G401 (cell line): Measurements from ENCODE around the gene CPSF2. TPM values are rescaled to one million over a fixed set of nuclear protein-coding genes. Genes with fewer than 3 reads are reported as not detected.

Experiments used
- DNase-seq: peaks from one replicate; pipeline ENCODE4 v3.0.0-alpha.2; 2015; ENCODE audit warnings: low spot score
- in situ Hi-C: cut with HindIII; loops from 2 replicates; pipeline ENCODE4 v1.10.0; 2016; ENCODE audit warnings: low sequenced_read_pairs, mixed read lengths
- total RNA-seq: library from RNA; depleted of rRNA; stranded (reverse); fragments of >200 nt; shearing (Covaris generic); gene quantifications from 2 replicates; pipeline ENCODE4 v1.2.3, GENCODE V29; 2014; rRNA removed

Gene CPSF2
- 69.4 and 75.7 TPM in 2 replicates for total RNA-seq

- peak; percentile 85 for DNase-seq
- in situ Hi-C loops = no loop called here
Observed at GRCh38 chr14:92121670-92122350, at the start of gene CPSF2, which contains the start of gene NDUFB1. Gene CPSF2, plus strand, starts transcription at chr14:92121969. Its CDS starts 9,016 bp downstream, at chr14:92130985. Gene NDUFB1, minus strand, starts transcription at chr14:92121706. Its CDS starts 4,069 bp downstream, at chr14:92117637.

DNA sequence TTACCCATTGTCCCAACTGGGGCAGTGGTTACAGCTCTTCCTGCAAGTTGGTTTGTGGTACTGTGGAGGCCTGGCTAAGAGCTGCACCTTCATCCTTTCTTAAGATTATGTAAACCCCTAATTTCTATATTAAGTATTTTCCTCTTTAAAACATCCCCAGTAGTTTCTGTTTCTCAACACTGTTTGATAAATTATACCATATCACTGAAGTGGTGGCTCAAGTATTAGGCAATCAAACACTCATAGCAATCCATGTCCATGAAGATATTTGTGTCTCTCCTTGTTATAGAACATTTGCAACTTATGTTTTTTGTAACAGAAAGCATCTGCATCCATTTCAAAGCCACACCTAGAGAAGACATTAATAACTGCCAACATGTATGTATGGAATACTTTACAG lies 47.2 kb upstream of the CPSF2 start:
- in situ Hi-C loops = no loop called here
- DNase-seq = no peak

DNA sequence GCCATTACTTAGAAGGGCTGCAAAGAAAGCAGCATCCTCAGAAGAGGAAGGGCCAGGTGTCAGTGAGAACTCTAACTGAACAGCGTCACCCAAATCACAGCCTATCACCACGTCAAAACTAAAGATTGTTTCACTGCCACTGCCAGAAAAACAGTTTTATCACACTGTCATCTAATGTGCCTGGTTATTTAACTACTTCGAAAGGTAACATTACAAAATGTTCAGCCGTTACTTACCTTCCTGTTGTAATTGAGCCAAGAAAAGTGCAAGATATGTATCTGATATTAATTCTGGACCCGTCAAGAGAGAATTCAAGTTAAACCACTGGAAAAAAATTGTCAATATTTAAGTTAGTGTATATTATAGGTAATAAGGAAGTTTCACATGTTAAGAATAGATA lies 33.3 kb upstream of the CPSF2 start:
- in situ Hi-C loops = no loop called here
- DNase-seq = no peak

GRCh38 chr14:92093320-92093719 lies 28.4 kb upstream of the CPSF2 start:
- in situ Hi-C loops = no loop called here
- peak; percentile 14 for DNase-seq

DNA sequence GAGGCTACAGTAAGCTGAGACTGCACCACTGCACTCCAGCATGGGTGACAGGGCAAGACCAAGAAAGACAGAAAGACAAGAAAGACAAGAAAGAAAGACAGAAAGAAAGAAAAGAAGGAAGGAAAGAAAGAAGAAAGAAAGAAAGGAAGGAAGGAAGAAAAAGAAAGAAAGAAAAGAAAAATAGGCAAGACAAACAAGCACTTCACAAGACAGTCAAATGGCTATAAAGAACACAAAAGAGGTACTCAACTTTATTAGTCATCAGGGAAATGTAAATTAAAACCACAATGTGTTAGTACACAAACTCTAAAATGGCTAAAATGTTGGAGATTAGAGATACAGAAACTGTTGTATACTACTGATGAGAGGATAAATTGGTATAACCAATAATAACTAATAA lies 22.0 kb upstream of the CPSF2 start:
- in situ Hi-C loops = no loop called here
- DNase-seq = no peak

- no peak for DNase-seq
- in situ Hi-C loops = no loop called here
Observed at GRCh38 chr14:92103363-92103989, 18.3 kb upstream of the CPSF2 start.

- DNase-seq = no peak
- in situ Hi-C loops = no loop called here
Observed at GRCh38 chr14:92105073-92105892, 16.5 kb upstream of the CPSF2 start.

- in situ Hi-C loops = no loop called here
- no peak for DNase-seq
Observed at GRCh38 chr14:92105893-92106142, 16.0 kb upstream of the CPSF2 start.

DNA sequence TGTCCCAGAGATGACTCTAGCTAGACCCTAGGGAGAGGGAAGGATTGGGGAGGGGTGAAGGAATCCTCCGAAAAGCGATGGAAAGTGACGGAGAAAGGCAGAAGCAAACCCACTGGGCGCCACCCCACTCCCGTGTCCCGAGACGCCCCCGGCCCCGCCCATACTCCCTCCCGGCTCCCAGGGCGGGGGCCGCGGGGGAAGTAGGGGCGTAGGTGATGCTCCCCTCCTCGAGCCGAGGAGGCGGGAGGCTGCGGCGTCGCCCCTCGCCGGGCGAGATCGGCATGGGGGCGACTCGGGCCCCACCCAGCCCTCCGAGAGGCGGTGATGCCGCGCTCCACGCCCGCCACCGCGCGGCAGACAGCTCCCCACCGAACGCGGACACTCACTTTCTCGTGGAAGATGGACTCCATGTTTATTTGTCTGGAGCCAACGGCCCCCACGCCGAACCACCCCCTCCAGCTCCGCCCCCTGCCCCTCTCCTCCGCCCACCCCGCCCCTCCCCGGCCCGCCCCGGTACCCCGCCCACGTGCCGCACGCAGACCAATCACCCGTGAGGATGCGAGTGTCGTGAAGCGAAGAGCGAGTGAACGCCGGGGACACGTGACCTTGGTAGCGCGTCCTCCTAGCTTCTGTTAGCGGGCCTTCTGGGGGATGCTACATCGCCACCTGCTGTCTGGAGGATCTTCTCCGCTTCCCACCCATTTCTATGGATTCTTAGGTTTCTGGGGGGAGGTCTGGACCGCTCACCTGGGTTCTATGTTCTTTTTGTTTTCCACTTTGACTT lies 15.4 kb upstream of the CPSF2 start, which contains the start of gene ATXN3:
Gene ATXN3, minus strand, starts transcription at position 440 of the 784 bp plus-strand sequence. Its CDS starts 30 bp downstream, at position 410.
- in situ Hi-C loops = no loop called here
- peak; percentile 98 for DNase-seq

GRCh38 chr14:92108345-92109254 lies 13.2 kb upstream of the CPSF2 start:
- in situ Hi-C loops = no loop called here
- DNase-seq = no peak

DNA sequence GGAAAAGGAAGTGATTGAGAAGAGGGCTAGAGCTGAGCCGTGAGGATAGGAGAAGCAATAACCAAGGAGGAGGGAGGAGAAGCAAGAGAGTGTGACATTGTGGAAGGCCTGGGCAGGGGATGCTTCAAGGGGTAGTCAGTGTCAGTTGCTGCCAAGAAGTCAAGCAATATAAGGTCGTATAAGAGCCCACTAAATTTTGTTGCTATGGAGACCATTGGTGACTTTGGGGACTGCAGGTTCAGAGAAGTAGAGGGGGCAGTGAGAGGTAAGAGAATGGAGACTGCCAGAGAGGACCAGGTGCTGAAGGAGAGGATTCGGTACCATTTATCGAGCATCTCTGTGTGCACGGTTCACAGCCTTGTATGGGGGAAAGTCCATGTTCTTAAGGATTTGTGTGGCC lies 12.3 kb upstream of the CPSF2 start:
- in situ Hi-C loops = no loop called here
- no peak for DNase-seq

DNA sequence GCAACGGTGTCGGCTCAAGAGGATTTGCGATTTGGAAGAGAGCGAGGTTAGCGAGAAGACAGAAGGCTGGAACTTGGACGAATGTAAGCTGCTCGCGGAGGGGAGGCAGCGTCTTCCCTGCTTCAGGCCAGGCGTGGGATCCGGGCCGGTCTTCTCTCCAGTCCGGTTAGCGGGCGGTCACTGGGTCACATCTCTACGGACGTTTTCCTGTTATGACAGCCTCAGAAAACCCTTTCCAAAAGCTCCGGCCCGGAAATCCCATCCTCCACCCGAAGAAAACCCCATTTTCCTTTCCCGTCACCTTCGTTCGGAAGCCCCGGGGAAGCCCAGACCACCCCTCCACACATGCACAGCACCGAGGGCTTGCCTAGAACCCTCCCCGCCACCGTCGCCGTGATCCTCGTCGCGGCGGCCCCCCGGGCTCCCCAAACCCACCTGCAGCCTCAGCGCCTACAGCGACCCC lies 531 bp upstream of the CPSF2 start:
- in situ Hi-C loops = no loop called here
- peak; percentile 65 for DNase-seq

- in situ Hi-C loops = no loop called here
- peak; percentile 53 for DNase-seq
Observed at GRCh38 chr14:92122351-92122677, 545 bp downstream of the CPSF2 start.

DNA sequence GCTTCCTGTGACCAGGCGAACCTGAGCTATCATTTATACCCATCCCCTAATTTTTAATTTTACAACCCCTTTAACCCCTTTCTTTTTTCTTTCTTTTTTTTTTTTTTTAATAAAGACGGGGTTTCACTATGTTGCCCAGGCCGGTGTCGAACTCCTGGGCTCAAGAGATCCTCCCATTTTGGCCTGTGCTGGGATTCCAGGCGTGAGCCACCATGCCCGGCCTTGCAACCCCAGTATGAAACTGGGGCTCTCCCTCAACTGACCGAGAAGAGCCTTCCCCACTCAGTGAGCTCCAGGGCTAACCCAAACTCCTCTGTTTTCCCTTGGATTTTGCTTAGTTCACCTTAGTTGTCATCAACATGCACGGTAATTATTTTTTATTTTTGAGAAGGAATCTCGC lies 992 bp downstream of the CPSF2 start:
- peak; percentile 3 for DNase-seq
- in situ Hi-C loops = no loop called here

GRCh38 chr14:92134456-92134855 lies 12.7 kb downstream of the CPSF2 start:
- DNase-seq = no peak
- in situ Hi-C loops = no loop called here

DNA sequence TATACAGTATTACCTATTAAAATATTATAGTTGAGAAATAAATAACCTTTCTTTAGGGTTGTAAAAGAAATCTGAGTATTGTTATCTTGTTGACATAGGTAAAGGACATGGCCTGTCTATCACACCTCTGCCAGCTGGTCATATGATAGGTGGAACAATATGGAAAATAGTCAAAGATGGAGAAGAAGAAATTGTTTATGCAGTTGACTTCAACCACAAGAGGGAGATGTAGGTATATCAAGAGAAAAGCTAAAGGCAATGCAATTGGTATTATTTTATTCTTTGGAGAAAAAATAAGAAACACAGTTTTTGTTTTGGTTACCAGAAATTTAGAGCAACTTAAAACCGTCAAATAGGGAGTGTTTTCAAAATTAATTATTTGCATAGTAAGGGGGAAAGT lies 13.5 kb downstream of the CPSF2 start:
- DNase-seq = peak; percentile 50
- in situ Hi-C loops = no loop called here

- in situ Hi-C loops = no loop called here
- no peak for DNase-seq
Observed at GRCh38 chr14:92143309-92143708, 21.5 kb downstream of the CPSF2 start.

- in situ Hi-C loops = no loop called here
- no peak for DNase-seq
Observed at GRCh38 chr14:92143962-92144361, 22.2 kb downstream of the CPSF2 start.

- in situ Hi-C loops = no loop called here
- DNase-seq = no peak
Observed at GRCh38 chr14:92144708-92145107, 22.9 kb downstream of the CPSF2 start.
